NOMO-1 treated with DMSO at 0.1 percent for 48 hours (cell line): ENCODE results near the gene IMPA2.
"Not testable (repeated sequence)": the region's sequence is repeated elsewhere in the genome, so short reads cannot be mapped to it uniquely, and the experiment has no call there.

ENCODE experiments used
- DNase-seq: peaks from one replicate; lab custom pipeline; 2025; ENCODE audit not compliant: unreplicated experiment; lab: John Stamatoyannopoulos, UW

The IMPA2 gene

DNA sequence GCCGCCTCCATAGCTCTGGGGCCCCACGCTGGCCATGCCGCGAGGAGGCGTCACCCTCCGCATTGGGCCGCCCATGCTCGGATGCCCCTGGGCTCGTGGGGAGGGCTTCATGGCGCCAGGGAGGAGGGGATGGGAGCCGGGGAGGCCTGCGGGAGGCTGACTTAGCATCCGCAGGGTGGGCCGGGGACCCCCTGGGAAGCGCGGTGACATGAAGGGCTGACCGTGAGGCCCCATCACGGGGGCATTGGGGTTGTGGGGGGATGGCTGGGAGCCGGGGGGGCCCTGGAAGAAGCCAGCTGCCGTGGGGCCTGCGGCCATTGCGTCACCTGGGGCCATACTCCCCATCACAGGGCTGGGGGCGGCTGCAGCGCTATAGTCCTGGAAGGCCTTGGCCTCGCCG, 86.4 kb downstream of the IMPA2 start:
- DNase-seq, result no peak

DNA sequence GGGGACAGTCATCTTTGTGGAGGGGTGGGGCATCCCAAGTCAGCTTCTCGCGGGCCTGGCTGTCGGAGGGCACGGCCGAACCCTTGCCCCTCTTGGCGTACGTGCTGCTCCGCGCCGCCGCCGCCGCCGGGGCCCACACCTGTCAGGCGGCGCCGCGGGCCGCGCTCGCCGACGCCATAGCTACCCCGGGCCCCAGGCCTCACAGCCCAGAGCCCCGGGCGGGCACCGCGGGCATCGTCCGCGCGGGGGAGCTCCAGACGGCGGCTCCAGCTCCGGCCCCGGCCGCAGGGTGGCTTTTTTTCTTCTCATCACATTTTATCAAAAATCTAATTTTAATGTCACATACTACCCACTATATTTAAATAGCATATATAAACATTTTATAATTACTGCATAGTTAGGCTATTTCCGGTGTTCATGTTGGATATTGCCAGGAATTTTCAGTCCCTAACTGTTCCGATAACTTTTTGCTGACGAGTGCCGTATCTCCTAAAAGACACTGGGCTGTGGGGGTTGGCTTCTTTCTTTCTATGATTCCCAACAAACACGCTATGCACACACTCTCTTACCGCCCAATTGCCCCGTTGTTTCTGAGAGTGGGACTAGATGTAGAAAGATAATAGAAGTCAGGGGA, 87.1 kb downstream of the IMPA2 start:
- not testable (repeated sequence) for DNase-seq

DNA sequence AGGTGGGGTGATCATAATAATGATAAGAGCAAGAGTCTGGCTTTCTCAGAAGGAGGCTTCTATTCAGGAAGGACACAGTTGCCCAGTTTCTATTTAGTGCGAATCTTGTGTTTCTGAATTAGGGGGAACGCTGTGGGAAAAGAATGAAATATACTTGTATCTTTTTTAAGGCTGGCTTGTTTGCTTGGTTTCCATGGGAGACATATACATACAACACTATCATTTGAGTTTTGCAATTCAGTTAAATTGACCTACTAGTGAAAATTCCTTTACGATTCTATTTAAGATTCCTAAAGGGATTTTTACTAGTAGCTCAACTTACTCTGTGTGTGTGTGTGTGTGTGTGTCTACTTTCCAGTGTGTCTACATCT, 87.6 kb downstream of the IMPA2 start:
- DNase-seq, result no peak

DNA sequence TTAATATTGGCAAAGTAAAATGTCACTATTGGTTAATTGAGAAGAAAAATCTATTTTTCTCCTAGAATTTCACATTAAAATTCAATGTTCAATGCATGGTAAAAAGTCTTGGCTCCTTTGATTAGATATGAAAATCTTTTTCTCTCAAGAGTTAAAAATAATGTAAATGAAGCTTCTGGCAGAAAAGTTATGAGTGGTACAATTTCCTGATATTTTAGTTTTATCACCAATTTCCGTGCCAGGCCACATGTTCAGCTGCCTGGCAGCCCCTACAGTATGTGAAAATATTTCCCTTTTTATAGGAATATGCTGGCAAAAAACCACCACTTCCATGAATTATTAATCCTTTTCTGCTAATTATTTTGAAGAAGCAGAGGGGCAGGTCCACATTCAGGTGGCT, 89.8 kb downstream of the IMPA2 start:
- not testable (repeated sequence) for DNase-seq

DNA sequence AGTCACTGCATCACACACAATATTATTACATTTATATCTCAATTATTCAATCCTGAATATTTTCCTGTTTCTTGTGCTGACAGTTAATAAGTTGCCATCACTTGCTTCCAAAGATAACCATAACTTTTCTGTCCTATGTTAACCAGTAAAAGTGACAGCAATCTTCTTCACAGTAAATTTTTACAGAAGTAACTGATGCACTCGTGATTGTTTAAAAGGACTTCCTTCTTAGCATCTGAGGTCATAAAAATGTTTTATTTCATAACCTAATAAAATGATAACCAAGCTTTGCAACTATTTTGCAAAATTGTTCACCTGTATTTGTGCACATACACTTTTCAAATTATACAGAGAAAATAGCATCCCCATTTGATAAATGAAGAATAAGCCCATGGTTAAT, 91.7 kb downstream of the IMPA2 start:
- DNase-seq, result no peak

DNA sequence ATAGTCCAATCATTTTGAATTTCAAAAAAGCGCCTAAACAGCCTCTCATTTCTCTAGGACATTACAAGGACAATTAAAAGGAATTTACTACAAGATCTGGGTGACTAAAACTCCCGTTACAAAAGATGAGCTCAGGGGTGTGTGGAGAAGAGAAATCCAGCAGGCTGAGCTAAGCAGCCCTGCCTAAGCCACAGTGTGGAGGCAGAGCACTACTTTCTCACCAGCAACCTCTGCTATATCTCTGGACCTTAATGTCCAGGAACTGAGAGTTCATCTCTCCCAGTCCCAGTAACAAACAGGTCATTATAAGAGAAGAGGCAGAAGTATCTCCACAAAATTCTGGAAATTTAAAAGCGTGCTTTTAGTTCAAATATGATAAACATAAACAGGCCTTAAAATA, 93.4 kb downstream of the IMPA2 start:
- no peak for DNase-seq

DNA sequence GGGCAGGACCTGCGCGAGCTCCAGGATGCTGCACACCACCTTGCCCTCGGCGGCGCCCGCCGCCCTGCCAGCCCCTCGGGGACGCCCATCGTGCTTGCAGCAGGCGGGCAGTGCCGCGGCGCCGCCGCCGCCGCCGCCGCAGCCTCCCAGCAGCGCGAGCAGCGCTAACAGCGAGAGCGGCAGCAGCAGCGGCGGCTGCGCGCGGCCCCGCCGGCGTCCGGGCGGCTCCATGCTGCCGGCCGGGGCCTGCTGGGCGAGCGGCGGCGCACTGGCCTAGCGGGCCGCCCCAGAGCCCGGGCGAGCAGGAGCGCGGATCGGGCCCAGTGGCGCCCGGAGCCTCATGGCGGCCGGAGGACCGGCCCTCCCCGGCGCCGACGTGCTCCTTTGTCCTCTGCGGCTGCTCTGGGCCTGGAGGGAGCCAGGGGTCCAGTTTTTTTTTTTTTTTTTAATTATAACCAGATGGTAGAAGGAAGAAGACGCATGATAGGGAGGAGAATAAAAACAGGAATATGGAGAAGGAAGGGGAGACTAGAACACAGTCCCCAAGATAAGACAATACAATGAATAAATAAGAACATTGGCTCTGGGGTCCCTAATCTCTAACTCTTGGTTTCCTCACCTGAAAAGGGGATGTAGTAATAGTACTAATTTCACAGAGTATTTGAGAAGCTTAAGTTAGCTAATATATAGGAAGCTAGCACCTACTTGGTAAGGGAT, 95.3 kb downstream of the IMPA2 start:
- no peak for DNase-seq

DNA sequence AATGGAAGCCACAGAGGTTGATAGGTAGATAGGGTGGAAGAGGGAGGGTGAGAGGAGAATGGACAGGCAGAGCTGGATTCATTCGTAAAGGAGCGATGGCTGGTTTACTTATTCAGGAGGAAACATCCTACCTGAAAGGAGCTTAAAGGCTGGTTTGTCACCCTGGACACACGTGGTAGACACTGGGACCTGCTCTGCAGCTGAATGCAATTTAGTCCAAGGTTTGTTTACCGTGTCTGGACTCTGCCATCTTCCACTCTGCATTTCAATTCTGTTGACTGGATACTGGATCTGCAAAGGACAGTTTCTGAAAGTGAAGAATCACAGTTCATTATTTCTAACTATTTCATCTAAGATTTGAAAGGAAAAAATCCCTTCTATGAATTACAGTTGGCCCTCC, 96.7 kb downstream of the IMPA2 start:
- DNase-seq, result not testable (repeated sequence)

DNA sequence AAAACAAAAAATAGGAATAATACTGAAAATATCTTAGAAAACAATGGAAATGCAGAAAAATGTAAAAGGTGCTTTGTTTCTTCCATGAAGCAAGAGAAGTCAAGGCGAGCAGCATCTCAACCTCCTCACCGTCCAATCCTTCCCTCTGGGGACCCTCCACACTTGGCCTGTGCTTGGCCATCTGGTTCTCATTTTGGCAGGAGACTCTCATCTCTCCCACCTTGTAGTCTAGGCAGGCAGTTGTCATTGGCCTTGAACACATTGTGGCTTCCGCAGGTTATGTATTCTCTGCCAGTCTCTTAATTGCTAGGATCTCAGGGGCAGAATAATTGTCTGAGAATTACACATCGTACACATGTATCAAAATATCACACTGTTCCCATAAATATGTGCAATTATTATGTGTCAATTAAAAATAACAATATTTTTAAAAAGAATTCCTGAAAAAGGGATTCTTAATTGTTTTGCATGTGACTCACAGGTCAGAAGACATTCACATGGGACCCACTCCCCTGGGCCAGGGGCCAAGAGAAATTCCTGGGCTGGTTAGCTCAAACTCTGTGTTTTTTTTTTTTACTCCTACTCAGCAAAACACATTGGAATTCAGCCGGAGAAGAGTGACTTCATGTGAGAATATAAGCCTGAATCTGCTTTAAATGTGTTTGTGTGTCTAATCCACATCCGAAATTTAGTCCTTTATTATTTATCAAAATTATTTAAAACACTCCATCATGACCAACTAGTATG, 98.4 kb downstream of the IMPA2 start:
- DNase-seq, result no peak
